Type B pancreatic cell (in vitro differentiated cells): Measurements from ENCODE around the gene SUSD3. TPM values are rescaled to one million over a fixed set of nuclear protein-coding genes. Genes with fewer than 3 reads are reported as not detected.

ENCODE experiments used
- DNase-seq: peaks from one replicate; pipeline ENCODE4 v3.0.0; 2021; ENCODE audit warnings: mixed read lengths; ENCODE audit not compliant: unreplicated experiment; ENCODE audit errors: extremely low spot score
- H3K27ac Mint-ChIP-seq: 2 replicates; pipeline ENCODE4 v1.8.0; 2021; ENCODE audit warnings: mild to moderate bottlenecking, mixed read lengths
- H3K27me3 Mint-ChIP-seq: 2 replicates; pipeline ENCODE4 v1.8.0; 2021; ENCODE audit warnings: mixed read lengths
- H3K36me3 Mint-ChIP-seq: 2 replicates; pipeline ENCODE4 v1.8.0; 2021; ENCODE audit warnings: mixed read lengths
- H3K4me1 Mint-ChIP-seq: one replicate; pipeline ENCODE4 v1.8.0; 2021; ENCODE audit warnings: mixed read lengths; ENCODE audit not compliant: unreplicated experiment
- H3K4me3 Mint-ChIP-seq: 2 replicates; pipeline ENCODE4 v1.8.0; 2021; ENCODE audit warnings: mild to moderate bottlenecking, mixed read lengths
- H3K9me3 Mint-ChIP-seq: 2 replicates; pipeline ENCODE4 v1.8.0; 2021; ENCODE audit warnings: mixed read lengths
- total RNA-seq: library from RNA; stranded (reverse); gene quantifications from 2 replicates; pipeline ENCODE4 v1.2.1, GENCODE V29; 2021; ENCODE audit warnings: low replicate concordance
- TF ChIP-seq, protein P1 (sequence below): fragments of 200-600 bp; sonication (generic); conservative IDR thresholded peaks from 2 replicates; pipeline ENCODE4 v1.5.0; 2021; ENCODE audit warnings: antibody characterized with exemption, mild to moderate bottlenecking

Gene SUSD3
- total RNA-seq, 1 donor from 2014 or later, result 1.5 TPM

DNA sequence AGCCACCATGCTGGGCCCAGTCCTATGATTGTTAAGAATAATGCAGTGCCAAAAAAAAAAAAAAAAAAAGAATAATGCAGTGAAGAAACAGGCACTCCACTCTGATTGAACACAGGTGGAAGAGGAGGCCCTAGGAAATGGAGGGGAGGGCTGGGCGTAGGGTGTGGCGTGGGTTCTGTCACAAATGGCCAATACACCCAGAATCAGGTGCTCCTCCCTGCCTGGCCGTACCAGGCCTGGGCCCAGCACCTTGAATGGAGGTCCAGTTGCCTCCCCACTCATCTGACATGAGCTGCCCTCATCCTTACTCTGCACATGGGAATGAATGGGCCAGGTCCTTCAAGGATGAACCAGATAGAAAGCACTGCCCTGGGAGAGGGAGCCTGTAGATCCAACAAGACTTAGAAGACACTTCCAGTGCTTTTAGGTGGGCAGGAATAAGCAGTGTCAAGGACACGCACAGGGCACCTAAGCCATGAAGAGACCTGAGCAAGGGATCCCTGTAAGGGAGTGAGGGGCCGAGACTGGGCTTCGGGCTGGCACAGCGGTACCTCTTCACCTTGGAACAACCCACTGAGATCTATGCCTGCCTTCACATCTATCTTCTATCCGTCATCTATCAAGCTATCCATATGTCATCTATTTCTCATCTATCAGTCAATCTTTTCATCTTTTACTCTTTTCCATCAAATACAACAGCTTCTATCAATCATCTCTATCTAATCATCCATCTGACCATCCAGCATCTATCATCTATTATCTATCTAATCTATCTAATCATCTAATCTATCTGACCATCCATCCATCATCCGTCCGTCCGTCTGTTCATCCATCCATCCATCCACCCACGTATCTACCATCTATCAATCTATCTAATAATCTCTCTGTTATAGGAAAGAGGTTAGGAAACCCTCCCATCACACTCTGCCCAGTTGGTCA lies 59.7 kb downstream of the SUSD3 start:
- Mint-ChIP-seq H3K27me3 (peaks cover 3% of the 10 kb centered on the region), H3K36me3 (peaks cover 5% of the 10 kb centered on the region), H3K9me3 (no peaks in the 10 kb centered on the region), H3K27ac (no peak overlapping the region), H3K4me1 (peaks cover 6% of the 10 kb centered on the region), H3K4me3 (no peak overlapping the region)
- DNase-seq, result no peak
- TF ChIP-seq, protein P1, sequence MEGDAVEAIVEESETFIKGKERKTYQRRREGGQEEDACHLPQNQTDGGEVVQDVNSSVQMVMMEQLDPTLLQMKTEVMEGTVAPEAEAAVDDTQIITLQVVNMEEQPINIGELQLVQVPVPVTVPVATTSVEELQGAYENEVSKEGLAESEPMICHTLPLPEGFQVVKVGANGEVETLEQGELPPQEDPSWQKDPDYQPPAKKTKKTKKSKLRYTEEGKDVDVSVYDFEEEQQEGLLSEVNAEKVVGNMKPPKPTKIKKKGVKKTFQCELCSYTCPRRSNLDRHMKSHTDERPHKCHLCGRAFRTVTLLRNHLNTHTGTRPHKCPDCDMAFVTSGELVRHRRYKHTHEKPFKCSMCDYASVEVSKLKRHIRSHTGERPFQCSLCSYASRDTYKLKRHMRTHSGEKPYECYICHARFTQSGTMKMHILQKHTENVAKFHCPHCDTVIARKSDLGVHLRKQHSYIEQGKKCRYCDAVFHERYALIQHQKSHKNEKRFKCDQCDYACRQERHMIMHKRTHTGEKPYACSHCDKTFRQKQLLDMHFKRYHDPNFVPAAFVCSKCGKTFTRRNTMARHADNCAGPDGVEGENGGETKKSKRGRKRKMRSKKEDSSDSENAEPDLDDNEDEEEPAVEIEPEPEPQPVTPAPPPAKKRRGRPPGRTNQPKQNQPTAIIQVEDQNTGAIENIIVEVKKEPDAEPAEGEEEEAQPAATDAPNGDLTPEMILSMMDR, result no peak

DNA sequence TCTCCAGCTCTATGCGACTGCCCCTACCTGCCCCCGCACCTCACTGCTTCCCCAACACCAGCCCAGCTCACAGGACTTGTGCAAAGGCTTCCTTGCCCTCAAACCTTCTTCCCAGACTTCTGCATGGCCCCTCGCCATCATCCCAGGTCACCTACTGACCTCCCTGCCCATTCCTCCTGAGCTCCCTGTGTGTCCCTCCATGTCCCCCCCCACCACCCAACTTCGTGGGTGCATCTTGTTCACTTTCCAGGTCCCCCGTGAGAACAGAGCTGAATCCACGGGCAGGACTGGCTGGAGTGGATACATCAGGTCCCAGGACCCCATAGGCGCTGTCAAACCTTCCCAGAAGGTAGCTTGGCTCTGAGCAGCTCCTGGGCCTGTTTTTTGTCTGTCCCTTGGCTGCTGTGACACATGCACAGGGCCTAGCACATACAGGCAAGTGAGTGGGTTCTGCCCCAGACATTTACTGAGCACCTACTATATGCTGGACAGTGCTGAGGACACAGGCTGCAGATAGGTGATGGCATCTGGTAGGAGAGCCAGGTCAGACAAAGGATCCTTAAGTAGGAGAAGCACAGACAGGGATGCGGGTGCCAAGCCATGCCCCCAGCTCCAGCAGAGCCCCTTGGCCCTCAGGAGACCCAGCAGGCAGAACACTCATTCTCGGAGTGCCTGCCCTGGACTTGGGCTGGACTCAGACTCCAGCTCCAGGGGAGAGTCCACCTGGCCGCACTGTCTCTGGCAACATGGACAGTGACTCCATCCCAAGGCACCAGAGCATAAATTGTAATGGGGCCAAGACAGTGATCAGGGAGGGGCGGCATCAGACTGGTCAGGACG lies 60.6 kb downstream of the SUSD3 start:
- Mint-ChIP-seq H3K27me3 (peaks cover 3% of the 10 kb centered on the region), H3K27ac (no peak overlapping the region), H3K9me3 (no peaks in the 10 kb centered on the region), H3K4me3 (no peak overlapping the region), H3K36me3 (peaks cover 5% of the 10 kb centered on the region), H3K4me1 (peaks cover 6% of the 10 kb centered on the region)
- no peak for DNase-seq
- TF ChIP-seq, protein P1, result no peak

DNA sequence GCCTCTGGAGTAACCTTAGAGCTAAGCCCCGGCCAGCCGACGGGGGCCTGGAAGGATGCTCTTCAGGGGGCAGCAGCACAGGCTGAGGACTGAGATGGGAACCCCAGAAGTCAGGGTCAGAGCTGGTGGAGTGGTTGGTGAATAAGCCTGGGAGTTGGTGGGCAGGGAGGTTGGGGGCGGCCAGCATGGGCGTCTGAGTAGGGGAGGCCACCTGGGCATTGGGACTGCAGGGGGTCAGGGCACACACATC lies 61.1 kb downstream of the SUSD3 start:
- Mint-ChIP-seq H3K27ac (no peak overlapping the region), H3K4me1 (peaks cover 6% of the 10 kb centered on the region), H3K36me3 (peaks cover 5% of the 10 kb centered on the region), H3K9me3 (no peaks in the 10 kb centered on the region), H3K27me3 (peaks cover 3% of the 10 kb centered on the region), H3K4me3 (no peak overlapping the region)
- TF ChIP-seq, protein P1, result no peak
- DNase-seq, result no peak

DNA sequence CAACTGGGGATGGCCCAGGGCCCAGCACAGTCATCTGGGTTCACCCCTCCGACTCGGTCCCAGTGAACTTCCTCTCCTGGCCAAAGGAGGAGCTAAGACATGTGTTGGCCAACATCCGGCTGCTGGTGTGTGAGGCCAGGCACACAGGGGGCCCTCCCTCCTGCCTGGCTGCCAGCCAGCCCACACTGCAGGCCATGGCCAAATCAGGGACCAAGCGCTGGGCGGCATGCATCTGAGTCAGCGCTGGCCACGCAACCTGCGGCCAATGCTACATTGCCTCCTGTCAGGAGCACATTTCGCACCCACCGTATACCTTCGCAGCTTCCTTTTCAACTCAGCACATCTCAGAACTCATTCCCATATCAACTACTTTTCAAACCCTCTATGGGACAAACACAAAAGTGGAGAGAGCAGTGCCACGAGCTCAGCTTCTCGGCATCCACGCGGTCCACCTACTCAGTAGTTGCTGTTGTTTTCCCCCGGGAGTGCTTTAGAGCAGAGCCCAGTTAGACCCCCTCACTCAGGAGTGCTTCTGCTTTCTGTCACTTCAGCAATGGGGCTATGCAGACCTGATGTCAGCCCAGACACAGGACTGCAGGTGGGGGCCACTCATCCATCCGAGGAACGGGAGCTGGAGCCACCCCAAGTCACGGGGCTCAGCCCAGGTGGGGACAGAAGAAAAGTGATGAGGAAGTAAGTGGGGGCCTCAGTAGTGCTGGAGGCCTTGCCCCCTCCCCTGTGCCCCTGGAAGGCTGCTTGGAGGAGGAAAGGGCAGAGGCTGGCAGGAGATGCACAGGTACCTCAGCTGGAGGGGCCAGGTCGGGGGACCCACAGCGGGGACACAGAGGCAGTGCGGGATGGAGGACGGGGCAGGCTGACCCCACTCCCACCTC lies 61.7 kb downstream of the SUSD3 start:
- Mint-ChIP-seq H3K4me1 (peaks cover 6% of the 10 kb centered on the region), H3K27ac (no peak overlapping the region), H3K36me3 (peaks cover 5% of the 10 kb centered on the region), H3K27me3 (peaks cover 3% of the 10 kb centered on the region), H3K9me3 (no peaks in the 10 kb centered on the region), H3K4me3 (no peak overlapping the region)
- TF ChIP-seq, protein P1, result peak; percentile 22
- DNase-seq, result no peak

DNA sequence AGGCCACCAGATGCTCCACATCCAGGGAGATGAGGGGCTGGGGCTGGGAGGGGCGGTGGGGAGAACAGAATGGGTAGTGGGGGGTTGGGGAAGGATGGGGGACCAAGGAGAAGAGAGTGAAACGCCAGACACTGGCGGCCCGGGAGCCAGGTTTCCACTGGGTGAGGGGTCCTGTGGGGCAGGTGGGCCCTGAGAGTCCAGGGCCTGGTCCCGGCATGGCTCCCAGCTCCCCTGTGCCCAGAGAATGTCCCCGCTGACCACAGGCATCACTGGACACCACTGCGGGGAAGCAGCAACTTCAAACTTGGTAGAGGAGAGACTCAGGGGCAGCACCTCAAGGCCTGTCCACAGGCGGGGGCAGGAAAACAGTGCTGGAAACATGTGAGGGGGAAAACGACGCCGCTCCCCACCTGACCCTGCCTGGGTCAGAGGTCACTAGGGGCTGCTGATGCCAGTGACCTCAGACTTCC lies 62.4 kb downstream of the SUSD3 start:
- H3K36me3 Mint-ChIP-seq, result peaks cover 5% of the 10 kb centered on the region
- TF ChIP-seq, protein P1, result no peak
- no peak for DNase-seq

More for the DNA sequence above, 62.4 kb downstream of the SUSD3 start:
- no peaks in the 10 kb centered on the region for H3K9me3 Mint-ChIP-seq
- H3K27me3 Mint-ChIP-seq, result peaks cover 3% of the 10 kb centered on the region
- peaks cover 6% of the 10 kb centered on the region for H3K4me1 Mint-ChIP-seq
- H3K27ac Mint-ChIP-seq, result no peak overlapping the region
- no peak overlapping the region for H3K4me3 Mint-ChIP-seq
